ENCODE data around the gene CSTF2. TPM values are rescaled to one million over a fixed set of nuclear protein-coding genes. Genes with fewer than 3 reads are reported as not detected.

The CSTF2 gene
- total RNA-seq, 1 experiment from 2014 or later: 40.9 TPM

DNA sequence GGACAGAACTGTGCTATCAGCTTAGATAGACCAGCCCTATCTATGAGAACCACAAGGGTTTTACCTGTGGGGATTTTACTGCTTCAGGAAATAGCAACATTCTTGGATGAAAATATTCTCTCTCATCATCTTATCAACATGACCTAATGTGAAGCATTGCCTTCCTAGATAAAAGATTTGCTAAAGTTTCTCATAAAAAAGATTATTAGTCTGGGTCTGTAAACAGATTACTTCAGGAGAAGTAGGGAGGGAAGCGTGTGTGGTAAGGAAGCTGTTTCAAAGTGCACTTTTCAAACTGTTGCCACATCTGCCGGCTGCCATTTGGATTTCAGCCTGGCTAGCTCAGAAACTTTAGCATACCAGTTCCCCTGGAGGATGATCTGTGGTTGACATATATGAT is 54.1 kb downstream of the CSTF2 start, which contains the start of gene NOX1:
TSS of gene NOX1 (minus strand) at position 35 of the 400 bp plus-strand sequence. CDS start 220 bp downstream, outside the sequence.
- DNase-seq (ENCODE audit: low read depth, low spot score): no peak
- ChIA-PET POLR2A (no interaction called here), CTCF (no interaction called here)

DNA sequence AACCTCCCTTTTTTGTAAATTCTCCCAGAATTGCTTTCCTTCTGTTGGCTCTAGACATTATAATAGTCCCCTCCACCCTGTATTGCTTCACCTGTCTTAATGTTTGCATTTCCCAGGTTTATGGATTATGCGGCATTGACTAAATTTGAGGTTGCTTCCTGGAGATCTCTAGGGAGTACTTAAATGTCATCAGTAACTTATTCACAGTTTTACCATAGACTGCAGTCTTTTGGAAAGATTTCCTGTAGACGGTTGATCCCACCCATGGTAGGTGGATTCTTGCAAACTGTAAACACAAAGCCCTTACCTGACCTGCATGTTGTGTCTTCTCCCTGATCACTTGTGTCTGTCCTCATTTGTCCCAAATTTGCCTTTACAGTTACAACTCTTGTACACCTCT is 60.2 kb downstream of the CSTF2 start:
- BruUV-seq (replicated peaks): no TSS peak
- no peak overlapping the region for H3K4me3 ChIP-seq (ENCODE audit: low read depth in 2 of 2, low read length in 2 of 2)
- no peaks in the 10 kb centered on the region for H3K36me3 ChIP-seq (ENCODE audit: control insufficient read depth, insufficient read depth, low read length)
- TF ChIP-seq SIN3A (IDR thresholded peaks at IDR 0.05; ENCODE audit: borderline replicate concordance, insufficient read depth, low read depth, low read length): no peak
- no peak for TF ChIP-seq TCF7L2 (IDR thresholded peaks at IDR 0.05; ENCODE audit: low read depth, low read length)
- TF ChIP-seq, protein P1, sequence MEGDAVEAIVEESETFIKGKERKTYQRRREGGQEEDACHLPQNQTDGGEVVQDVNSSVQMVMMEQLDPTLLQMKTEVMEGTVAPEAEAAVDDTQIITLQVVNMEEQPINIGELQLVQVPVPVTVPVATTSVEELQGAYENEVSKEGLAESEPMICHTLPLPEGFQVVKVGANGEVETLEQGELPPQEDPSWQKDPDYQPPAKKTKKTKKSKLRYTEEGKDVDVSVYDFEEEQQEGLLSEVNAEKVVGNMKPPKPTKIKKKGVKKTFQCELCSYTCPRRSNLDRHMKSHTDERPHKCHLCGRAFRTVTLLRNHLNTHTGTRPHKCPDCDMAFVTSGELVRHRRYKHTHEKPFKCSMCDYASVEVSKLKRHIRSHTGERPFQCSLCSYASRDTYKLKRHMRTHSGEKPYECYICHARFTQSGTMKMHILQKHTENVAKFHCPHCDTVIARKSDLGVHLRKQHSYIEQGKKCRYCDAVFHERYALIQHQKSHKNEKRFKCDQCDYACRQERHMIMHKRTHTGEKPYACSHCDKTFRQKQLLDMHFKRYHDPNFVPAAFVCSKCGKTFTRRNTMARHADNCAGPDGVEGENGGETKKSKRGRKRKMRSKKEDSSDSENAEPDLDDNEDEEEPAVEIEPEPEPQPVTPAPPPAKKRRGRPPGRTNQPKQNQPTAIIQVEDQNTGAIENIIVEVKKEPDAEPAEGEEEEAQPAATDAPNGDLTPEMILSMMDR (IDR thresholded peaks at IDR 0.05): no peak
- TF ChIP-seq, protein P2, sequence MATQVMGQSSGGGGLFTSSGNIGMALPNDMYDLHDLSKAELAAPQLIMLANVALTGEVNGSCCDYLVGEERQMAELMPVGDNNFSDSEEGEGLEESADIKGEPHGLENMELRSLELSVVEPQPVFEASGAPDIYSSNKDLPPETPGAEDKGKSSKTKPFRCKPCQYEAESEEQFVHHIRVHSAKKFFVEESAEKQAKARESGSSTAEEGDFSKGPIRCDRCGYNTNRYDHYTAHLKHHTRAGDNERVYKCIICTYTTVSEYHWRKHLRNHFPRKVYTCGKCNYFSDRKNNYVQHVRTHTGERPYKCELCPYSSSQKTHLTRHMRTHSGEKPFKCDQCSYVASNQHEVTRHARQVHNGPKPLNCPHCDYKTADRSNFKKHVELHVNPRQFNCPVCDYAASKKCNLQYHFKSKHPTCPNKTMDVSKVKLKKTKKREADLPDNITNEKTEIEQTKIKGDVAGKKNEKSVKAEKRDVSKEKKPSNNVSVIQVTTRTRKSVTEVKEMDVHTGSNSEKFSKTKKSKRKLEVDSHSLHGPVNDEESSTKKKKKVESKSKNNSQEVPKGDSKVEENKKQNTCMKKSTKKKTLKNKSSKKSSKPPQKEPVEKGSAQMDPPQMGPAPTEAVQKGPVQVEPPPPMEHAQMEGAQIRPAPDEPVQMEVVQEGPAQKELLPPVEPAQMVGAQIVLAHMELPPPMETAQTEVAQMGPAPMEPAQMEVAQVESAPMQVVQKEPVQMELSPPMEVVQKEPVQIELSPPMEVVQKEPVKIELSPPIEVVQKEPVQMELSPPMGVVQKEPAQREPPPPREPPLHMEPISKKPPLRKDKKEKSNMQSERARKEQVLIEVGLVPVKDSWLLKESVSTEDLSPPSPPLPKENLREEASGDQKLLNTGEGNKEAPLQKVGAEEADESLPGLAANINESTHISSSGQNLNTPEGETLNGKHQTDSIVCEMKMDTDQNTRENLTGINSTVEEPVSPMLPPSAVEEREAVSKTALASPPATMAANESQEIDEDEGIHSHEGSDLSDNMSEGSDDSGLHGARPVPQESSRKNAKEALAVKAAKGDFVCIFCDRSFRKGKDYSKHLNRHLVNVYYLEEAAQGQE (IDR thresholded peaks at IDR 0.05; ENCODE audit: insufficient read depth in 1 of 2, low read depth in 2 of 2, low read length in 1 of 2): no peak
- no peak for TF ChIP-seq POLR2AphosphoS5 (IDR thresholded peaks at IDR 0.05; ENCODE audit: low read depth, low read length)
- DNase-seq (ENCODE audit: low read depth, low spot score): no peak
- no peak for ATAC-seq
- POLR2A ChIA-PET: no interaction called here
- intact Hi-C loops (cut with micrococcal nuclease; ENCODE audit: unreplicated experiment) (no loop called here), in situ Hi-C loops (cut with HindIII; ENCODE audit: low pct_unique_long_range_greater_than_20kb, low sequenced_read_pairs) (no loop called here)
- H3K9me3 ChIP-seq (ENCODE audit: control insufficient read depth, insufficient read depth, low read depth, low read length): no peaks in the 10 kb centered on the region
- no peaks in the 10 kb centered on the region; the same call in 1 of the 2 replicates for H3K27me3 ChIP-seq (ENCODE audit: control insufficient read depth, insufficient read depth, low read length)
- H3K4me1 ChIP-seq (ENCODE audit: control insufficient read depth, insufficient read depth, low read length): no peaks in the 10 kb centered on the region
- CTCF ChIA-PET: no interaction called here
- no peak overlapping the region for H3K27ac ChIP-seq (ENCODE audit: low read length)

More for the DNA sequence above, 54.1 kb downstream of the CSTF2 start, which contains the start of gene NOX1:
- Histone ChIP-seq H3K4me1 (ENCODE audit: control insufficient read depth, insufficient read depth, low read length) (no peaks in the 10 kb centered on the region), H3K27ac (ENCODE audit: low read length) (no peak within 1 kb of the TSS), H3K4me3 (ENCODE audit: low read depth in 2 of 2, low read length in 2 of 2) (no peak within 1 kb of the TSS), H3K27me3 (ENCODE audit: control insufficient read depth, insufficient read depth, low read length) (no peaks in the 10 kb centered on the region; the same call in 1 of the 2 replicates), H3K9me3 (ENCODE audit: control insufficient read depth, insufficient read depth, low read depth, low read length) (no peaks in the 10 kb centered on the region), H3K36me3 (ENCODE audit: control insufficient read depth, insufficient read depth, low read length) (no peaks in the 10 kb centered on the region)
- TF ChIP-seq SIN3A (IDR thresholded peaks at IDR 0.05; ENCODE audit: borderline replicate concordance, insufficient read depth, low read depth, low read length): no peak
- TF ChIP-seq, protein P2 (IDR thresholded peaks at IDR 0.05; ENCODE audit: insufficient read depth in 1 of 2, low read depth in 2 of 2, low read length in 1 of 2): no peak
- TF ChIP-seq, protein P1 (IDR thresholded peaks at IDR 0.05): no peak
- no peak for TF ChIP-seq TCF7L2 (IDR thresholded peaks at IDR 0.05; ENCODE audit: low read depth, low read length)
- TF ChIP-seq POLR2AphosphoS5 (IDR thresholded peaks at IDR 0.05; ENCODE audit: low read depth, low read length): no peak
- no peak for ATAC-seq
- no TSS peak for BruUV-seq (replicated peaks)
- intact Hi-C loops (cut with micrococcal nuclease; ENCODE audit: unreplicated experiment) (no loop called here), in situ Hi-C loops (cut with HindIII; ENCODE audit: low pct_unique_long_range_greater_than_20kb, low sequenced_read_pairs) (no loop called here)
